Measurements from ENCODE around the gene ABHD12B. TPM values are rescaled to one million over a fixed set of nuclear protein-coding genes. Genes with fewer than 3 reads are reported as not detected.

The ABHD12B gene
- total and polyA plus RNA-seq, 2 donors (not counting 3 experiments of a cell fraction or from before 2014, with no cell fraction given), result not detected

DNA sequence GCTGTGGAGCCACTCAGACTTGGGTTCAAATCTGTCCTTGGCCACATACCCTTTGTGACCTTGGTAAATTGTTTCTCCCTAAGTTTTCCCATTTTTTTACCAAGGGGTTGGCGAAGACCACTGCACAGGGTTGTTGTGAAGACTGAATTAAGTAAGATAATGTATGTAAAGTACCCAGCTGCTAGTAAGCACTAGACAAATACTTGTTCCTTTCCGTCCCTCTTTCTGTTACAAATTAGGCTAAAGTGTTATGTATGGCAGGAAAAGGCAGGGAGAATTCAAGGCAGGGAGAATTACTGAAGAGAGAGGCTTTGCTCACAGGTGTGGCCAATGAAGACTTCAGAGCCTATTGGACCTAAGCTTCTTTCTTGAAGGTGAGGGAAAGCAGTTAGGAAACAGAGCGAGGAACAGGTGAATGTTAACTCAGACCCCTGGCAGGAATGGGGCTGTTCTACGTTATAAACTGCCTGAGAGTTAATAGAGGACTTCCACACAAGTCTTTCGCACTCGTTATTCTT lies 25.9 kb downstream of the ABHD12B start:
- no peak for DNase-seq (ENCODE audit: low read depth, low spot score)
- no peaks in the 10 kb centered on the region for H3K79me2 ChIP-seq (ENCODE audit: control insufficient read depth, insufficient read depth, low read length)
- dilution Hi-C loops (cut with MboI; ENCODE audit: extremely low pct_ligation_motif_present, low sequenced_read_pairs), result no loop called here
- no TSS peak for BruUV-seq (replicated peaks)
- intact Hi-C loops (cut with micrococcal nuclease), result no loop called here
- no peaks in the 10 kb centered on the region for H3K4me1 ChIP-seq (ENCODE audit: control insufficient read depth, extremely low read depth, insufficient read depth, low read length)
- H3K36me3 ChIP-seq (ENCODE audit: control insufficient read depth in 2 of 2, extremely low read depth in 1 of 2, insufficient read depth in 2 of 2, low read length in 2 of 2), result no peaks in the 10 kb centered on the region
- H3K27me3 ChIP-seq (ENCODE audit: control insufficient read depth in 2 of 2, insufficient read depth in 2 of 2, low read length in 2 of 2), result no peaks in the 10 kb centered on the region
- CTCF ChIA-PET, result no interaction called here
- H3K9me3 ChIP-seq (replicated peaks; ENCODE audit: control insufficient read depth, insufficient read depth, low read length), result no peaks in the 10 kb centered on the region
- no peak overlapping the region for H3K4me3 ChIP-seq (replicated peaks in 1 of 3; ENCODE audit: insufficient read depth in 1 of 3, low read depth in 1 of 3, low read length in 3 of 3)
- no peak overlapping the region for H2AFZ ChIP-seq (ENCODE audit: low read depth, low read length)
- no peak for FAIRE-seq
- H3K9ac ChIP-seq (replicated peaks; ENCODE audit: extremely low read depth, insufficient read depth, low read length), result no peak overlapping the region
- POLR2A ChIA-PET, result no interaction called here
- H4K20me1 ChIP-seq (replicated peaks; ENCODE audit: control insufficient read depth, extremely low read depth, insufficient read depth, low read length), result no peaks in the 10 kb centered on the region
- no peak overlapping the region for H3K4me2 ChIP-seq (ENCODE audit: insufficient read depth, low read length)
- H3K9me1 ChIP-seq (replicated peaks; ENCODE audit: control insufficient read depth, extremely low read depth, insufficient read depth, low read length), result no peaks in the 10 kb centered on the region
- TF ChIP-seq, protein P1, sequence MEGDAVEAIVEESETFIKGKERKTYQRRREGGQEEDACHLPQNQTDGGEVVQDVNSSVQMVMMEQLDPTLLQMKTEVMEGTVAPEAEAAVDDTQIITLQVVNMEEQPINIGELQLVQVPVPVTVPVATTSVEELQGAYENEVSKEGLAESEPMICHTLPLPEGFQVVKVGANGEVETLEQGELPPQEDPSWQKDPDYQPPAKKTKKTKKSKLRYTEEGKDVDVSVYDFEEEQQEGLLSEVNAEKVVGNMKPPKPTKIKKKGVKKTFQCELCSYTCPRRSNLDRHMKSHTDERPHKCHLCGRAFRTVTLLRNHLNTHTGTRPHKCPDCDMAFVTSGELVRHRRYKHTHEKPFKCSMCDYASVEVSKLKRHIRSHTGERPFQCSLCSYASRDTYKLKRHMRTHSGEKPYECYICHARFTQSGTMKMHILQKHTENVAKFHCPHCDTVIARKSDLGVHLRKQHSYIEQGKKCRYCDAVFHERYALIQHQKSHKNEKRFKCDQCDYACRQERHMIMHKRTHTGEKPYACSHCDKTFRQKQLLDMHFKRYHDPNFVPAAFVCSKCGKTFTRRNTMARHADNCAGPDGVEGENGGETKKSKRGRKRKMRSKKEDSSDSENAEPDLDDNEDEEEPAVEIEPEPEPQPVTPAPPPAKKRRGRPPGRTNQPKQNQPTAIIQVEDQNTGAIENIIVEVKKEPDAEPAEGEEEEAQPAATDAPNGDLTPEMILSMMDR (IDR thresholded peaks at IDR 0.05; ENCODE audit: extremely low read depth in 1 of 2, insufficient read depth in 1 of 2, low read depth in 1 of 2, low read length in 2 of 2), result no peak
- TF ChIP-seq POLR2AphosphoS5 (IDR thresholded peaks at IDR 0.05; ENCODE audit: insufficient read depth, low read depth, low read length) (no peak), GATA2 (IDR thresholded peaks at IDR 0.05; ENCODE audit: insufficient read depth, insufficient read length, low read depth, low read length) (no peak), FOS (IDR thresholded peaks at IDR 0.05; ENCODE audit: borderline replicate concordance, insufficient read depth, low read length) (no peak), JUN (IDR thresholded peaks at IDR 0.05; ENCODE audit: borderline replicate concordance, insufficient read depth, insufficient read length, low read depth) (no peak), EZH2 (IDR thresholded peaks at IDR 0.05; ENCODE audit: borderline replicate concordance, low read depth, low read length, severe bottlenecking) (no peak), POLR2A (IDR thresholded peaks at IDR 0.05; ENCODE audit: low read depth, low read length) (no peak), MYC (IDR thresholded peaks at IDR 0.05; ENCODE audit: low read depth, low read length) (no peak)
- TF ChIP-seq, protein P2, sequence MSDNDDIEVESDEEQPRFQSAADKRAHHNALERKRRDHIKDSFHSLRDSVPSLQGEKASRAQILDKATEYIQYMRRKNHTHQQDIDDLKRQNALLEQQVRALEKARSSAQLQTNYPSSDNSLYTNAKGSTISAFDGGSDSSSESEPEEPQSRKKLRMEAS (IDR thresholded peaks at IDR 0.05; ENCODE audit: insufficient read depth, insufficient read length), result no peak
- no peak overlapping the region for H3K27ac ChIP-seq (ENCODE audit: insufficient read depth, low read depth, low read length)
